22Rv1 (cell line): Measurements from ENCODE around the gene REPS1.

Experiments
- CTCF ChIP-seq: fragments of 450-650 bp; IDR thresholded peaks from 2 replicates; pipeline ENCODE4 v1.5.1; 2017; ENCODE audit warnings: mild to moderate bottlenecking
- ZFX ChIP-seq: fragments of 450-650 bp; IDR thresholded peaks from 2 replicates; pipeline ENCODE4 v1.6.1; 2017; ENCODE audit warnings: antibody characterized with exemption, borderline replicate concordance

GRCh38 chr6:138996524-138996923, 8.5 kb upstream of the REPS1 start:
- no peak for TF ChIP-seq CTCF
- no peak for TF ChIP-seq ZFX
